Progenitor cell of endocrine pancreas (in vitro differentiated cells): ENCODE data around the gene AOPEP. TPM values are rescaled to one million over a fixed set of nuclear protein-coding genes. Genes with fewer than 3 reads are reported as not detected.

Source experiments
- DNase-seq: peaks from one replicate; pipeline ENCODE4 v3.0.0; 2021; ENCODE audit warnings: low spot score; ENCODE audit not compliant: unreplicated experiment
- H3K27ac Mint-ChIP-seq: 2 replicates; pipeline ENCODE4 v1.8.0; 2021; ENCODE audit warnings: mild to moderate bottlenecking, moderate library complexity, mixed read lengths
- H3K27me3 Mint-ChIP-seq: 2 replicates; pipeline ENCODE4 v1.8.0; 2021; ENCODE audit warnings: mixed read lengths
- H3K36me3 Mint-ChIP-seq: 2 replicates; pipeline ENCODE4 v1.8.0; 2022; ENCODE audit warnings: mixed read lengths; ENCODE audit not compliant: insufficient read depth
- H3K4me1 Mint-ChIP-seq: 2 replicates; pipeline ENCODE4 v1.8.0; 2021; ENCODE audit warnings: low read depth, mixed read lengths
- H3K4me3 Mint-ChIP-seq: 2 replicates; pipeline ENCODE4 v1.8.0; 2021; ENCODE audit warnings: low read depth, mild to moderate bottlenecking, moderate library complexity, mixed read lengths
- H3K9me3 Mint-ChIP-seq: 2 replicates; pipeline ENCODE4 v1.8.0; 2021; ENCODE audit warnings: low read depth, mixed read lengths
- CTCF ChIP-seq: fragments of 200-600 bp; sonication (generic); IDR thresholded peaks from one replicate; pipeline ENCODE4 v1.5.0; 2021; ENCODE audit warnings: antibody characterized with exemption, mild to moderate bottlenecking; ENCODE audit not compliant: unreplicated experiment
- total RNA-seq: library from RNA; stranded (reverse); gene quantifications from 2 replicates; pipeline ENCODE4 v1.2.1, GENCODE V29; 2021

Gene AOPEP
- total RNA-seq, 1 donor from 2014 or later, result 58.2 TPM

- DNase-seq, result no peak
- Mint-ChIP-seq H3K4me1 (peaks cover 17% of the 10 kb centered on the region), H3K27me3 (no peaks in the 10 kb centered on the region), H3K4me3 (no peak overlapping the region), H3K36me3 (peaks cover 27% of the 10 kb centered on the region), H3K27ac (peak overlapping the region; percentile 86), H3K9me3 (no peaks in the 10 kb centered on the region)
- no peak for TF ChIP-seq CTCF
Measured at GRCh38 chr9:95087659-95088242, 361.3 kb downstream of the AOPEP start.

DNA sequence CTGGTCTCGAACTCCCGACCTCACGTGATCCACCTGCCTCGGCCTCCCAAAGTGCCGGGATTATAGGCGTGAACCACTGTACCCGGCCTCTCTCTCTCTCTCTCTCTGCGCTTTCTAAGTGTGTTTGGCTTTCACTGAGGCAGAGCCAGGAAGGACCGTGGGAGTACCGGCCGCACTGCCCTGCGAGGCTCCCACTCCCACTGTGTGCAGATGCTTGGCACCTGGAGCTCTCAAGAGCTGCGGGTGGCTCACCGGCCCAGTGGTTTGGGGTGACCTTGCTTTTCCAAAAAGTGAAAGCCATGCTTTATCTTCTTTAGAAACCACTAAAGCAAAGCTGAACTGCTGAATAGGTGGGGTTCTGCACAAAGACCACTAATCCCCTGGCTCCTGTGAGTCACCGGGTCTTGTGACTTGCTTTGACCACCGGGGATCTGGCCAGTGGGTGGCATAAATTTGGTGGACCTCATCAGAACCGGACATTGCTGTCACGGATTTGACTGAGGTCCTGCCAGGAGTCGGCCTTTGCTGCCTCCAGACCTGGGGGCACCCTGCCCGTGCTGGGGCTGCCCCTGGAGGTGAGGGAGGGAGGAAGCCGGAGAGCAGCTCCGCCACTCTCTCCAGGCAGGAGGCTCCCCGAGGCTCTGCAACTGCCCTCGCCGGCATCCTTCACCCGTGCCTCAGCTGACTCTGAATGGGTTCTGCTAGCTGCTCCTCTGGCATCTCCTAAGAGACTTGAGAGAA lies 362.1 kb downstream of the AOPEP start:
- no peaks in the 10 kb centered on the region for H3K27me3 Mint-ChIP-seq
- no peak overlapping the region for H3K27ac Mint-ChIP-seq
- no peak overlapping the region for H3K4me3 Mint-ChIP-seq
- no peaks in the 10 kb centered on the region for H3K9me3 Mint-ChIP-seq
- H3K36me3 Mint-ChIP-seq, result peaks cover 24% of the 10 kb centered on the region
- peaks cover 26% of the 10 kb centered on the region for H3K4me1 Mint-ChIP-seq
- DNase-seq, result no peak
- no peak for TF ChIP-seq CTCF

GRCh38 chr9:95089257-95090022 lies 362.9 kb downstream of the AOPEP start:
- H3K36me3 Mint-ChIP-seq, result peaks cover 18% of the 10 kb centered on the region
- H3K4me3 Mint-ChIP-seq, result no peak overlapping the region
- H3K4me1 Mint-ChIP-seq, result peaks cover 34% of the 10 kb centered on the region

DNA sequence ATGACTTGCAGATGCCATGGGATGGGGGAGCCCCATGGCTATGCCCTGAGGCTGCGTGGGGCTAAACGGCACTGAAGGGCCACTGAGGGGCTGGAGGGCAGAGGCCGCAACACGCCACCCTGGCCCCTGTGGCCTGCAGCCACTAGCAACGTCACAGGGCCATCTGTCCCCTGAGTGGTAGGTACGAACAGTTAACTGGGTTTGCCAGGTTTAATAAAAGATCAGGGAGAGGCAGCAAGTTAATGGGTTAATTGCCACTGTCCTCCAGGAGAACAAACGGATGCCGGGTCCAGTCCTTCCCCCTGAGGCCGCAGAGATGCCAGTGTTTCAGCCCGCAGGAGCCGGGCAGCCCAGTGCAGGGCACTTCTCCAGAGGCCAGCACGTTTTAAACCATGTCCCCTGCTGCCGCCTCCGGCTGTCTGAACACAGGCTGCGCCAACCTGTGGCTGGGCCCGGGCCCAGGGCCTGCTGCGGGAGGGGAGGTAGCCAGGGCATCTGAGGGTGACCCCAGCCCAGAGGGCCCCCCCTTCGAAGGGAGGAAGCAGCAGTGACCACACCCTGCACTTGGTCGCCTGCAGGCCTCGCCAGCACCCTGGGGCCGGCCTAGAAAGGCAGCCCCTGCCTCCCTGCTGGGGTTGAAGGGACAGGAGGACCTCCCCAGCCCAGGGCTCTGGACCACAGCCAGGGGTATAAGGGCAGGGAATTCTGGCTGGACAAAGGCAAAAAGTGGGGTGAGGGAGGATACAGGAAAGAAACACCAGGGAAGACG lies 363.7 kb downstream of the AOPEP start:
- peaks cover 34% of the 10 kb centered on the region for H3K4me1 Mint-ChIP-seq
- no peaks in the 10 kb centered on the region for H3K9me3 Mint-ChIP-seq
- no peak overlapping the region for H3K4me3 Mint-ChIP-seq
- DNase-seq, result no peak
- H3K27me3 Mint-ChIP-seq, result no peaks in the 10 kb centered on the region
- peaks cover 18% of the 10 kb centered on the region for H3K36me3 Mint-ChIP-seq
- TF ChIP-seq CTCF, result no peak
- H3K27ac Mint-ChIP-seq, result no peak overlapping the region

More at GRCh38 chr9:95089257-95090022, 362.9 kb downstream of the AOPEP start:
- no peaks in the 10 kb centered on the region for H3K9me3 Mint-ChIP-seq
- H3K27me3 Mint-ChIP-seq, result no peaks in the 10 kb centered on the region
- no peak for TF ChIP-seq CTCF
- no peak for DNase-seq
- peak overlapping the region; percentile 62 for H3K27ac Mint-ChIP-seq
